Middle frontal gyrus (tissue), 1 donor: ENCODE data around the gene MPHOSPH9.
"Not testable (repeated sequence)": the region's sequence is repeated elsewhere in the genome, so short reads cannot be mapped to it uniquely, and the experiment has no call there.

Experiments
- DNase-seq: peaks from one replicate; pipeline ENCODE4 v3.0.0-alpha.2; 2015; ENCODE audit warnings: low spot score; ENCODE audit errors: extremely low spot score

MPHOSPH9 gene

GRCh38 chr12:123225443-123225842, 7.5 kb downstream of the MPHOSPH9 start:
- no peak for DNase-seq

- DNase-seq: no peak
These were observed 9.7 kb downstream of the MPHOSPH9 start for GRCh38 chr12:123223241-123223668.

GRCh38 chr12:123207815-123208214, 25.1 kb downstream of the MPHOSPH9 start:
- peak; percentile 13 for DNase-seq

- DNase-seq: not testable (repeated sequence)
These were observed 26.1 kb downstream of the MPHOSPH9 start for GRCh38 chr12:123206794-123207193.

- DNase-seq: no peak
These were observed 32.5 kb downstream of the MPHOSPH9 start for GRCh38 chr12:123200414-123200813.

GRCh38 chr12:123199936-123200335, 33.0 kb downstream of the MPHOSPH9 start:
- no peak for DNase-seq

GRCh38 chr12:123187637-123188036, 45.3 kb downstream of the MPHOSPH9 start:
- DNase-seq: no peak

GRCh38 chr12:123180171-123180570, 52.8 kb downstream of the MPHOSPH9 start:
- no peak for DNase-seq

GRCh38 chr12:123171967-123172366, 61.0 kb downstream of the MPHOSPH9 start:
- no peak for DNase-seq

GRCh38 chr12:123167329-123167728, 65.6 kb downstream of the MPHOSPH9 start:
- no peak for DNase-seq

GRCh38 chr12:123165537-123165936, 67.4 kb downstream of the MPHOSPH9 start:
- DNase-seq: no peak

GRCh38 chr12:123164710-123165261, 68.2 kb downstream of the MPHOSPH9 start:
- DNase-seq: no peak

GRCh38 chr12:123164222-123164621, 68.7 kb downstream of the MPHOSPH9 start:
- DNase-seq: no peak

GRCh38 chr12:123163227-123163626, 69.7 kb downstream of the MPHOSPH9 start:
- DNase-seq: no peak

- no peak for DNase-seq
These were observed 72.0 kb downstream of the MPHOSPH9 start for GRCh38 chr12:123160801-123161487.

- no peak for DNase-seq
These were observed 79.0 kb downstream of the MPHOSPH9 start for GRCh38 chr12:123153906-123154305.

GRCh38 chr12:123152833-123153232, 80.1 kb downstream of the MPHOSPH9 start:
- DNase-seq: no peak

- DNase-seq: no peak
These were observed 81.2 kb downstream of the MPHOSPH9 start for GRCh38 chr12:123151457-123152454.

GRCh38 chr12:123150744-123151456, 82.0 kb downstream of the MPHOSPH9 start, which contains the start of gene PITPNM2:
Gene PITPNM2, minus strand, starts transcription at chr12:123151090. Its CDS starts 116,500 bp downstream, at chr12:123034590.
- DNase-seq: no peak

- DNase-seq: no peak
These were observed 82.6 kb downstream of the MPHOSPH9 start for GRCh38 chr12:123150275-123150743.
